Measurements from ENCODE around the gene APBA1. TPM values are rescaled to one million over a fixed set of nuclear protein-coding genes. Genes with fewer than 3 reads are reported as not detected.

Gene APBA1
- polyA plus RNA-seq, 1 of the 3 experiments (the other 2 are of a cell fraction), result 3.1 TPM

DNA sequence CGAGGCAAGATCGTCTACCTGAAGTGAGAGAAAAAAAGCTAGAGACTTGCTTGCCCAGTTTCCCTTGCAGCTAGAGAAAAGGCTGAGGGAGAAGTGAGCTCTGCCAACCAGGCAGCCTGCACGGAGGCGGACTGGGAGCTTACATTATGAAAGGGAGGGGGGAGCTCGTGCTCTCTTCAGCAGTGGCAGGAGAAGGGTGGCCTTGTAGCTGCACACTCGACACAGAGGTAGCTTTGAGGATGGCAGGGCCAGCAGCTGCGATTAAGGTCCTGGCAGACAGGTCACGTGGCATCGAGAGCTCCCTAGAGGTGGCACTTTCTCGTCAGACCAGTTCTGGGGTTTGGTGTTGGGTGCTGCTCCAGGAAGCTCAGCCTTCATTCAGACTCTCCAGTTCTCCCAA is 26.7 kb downstream of the APBA1 start:
- ChIA-PET CTCF (interaction anchor here (1.1 to 2.4 kb wide), 3 partner anchors 10 to 27 kb away, joined by 3 to 9 read pairs (median 5); partner anchors contain the start of gene APBA1), POLR2A (no interaction called here)
- H3K9ac ChIP-seq, result no peak overlapping the region
- WGBS (ENCODE audit: low lambda C conversion rate), result 76% methylated on average over 5 of the region's 10 CpGs
- H3K27ac ChIP-seq (ENCODE audit: low read depth in 2 of 2, low read length in 1 of 2), result no peak overlapping the region
- peaks cover 0 to 11% of the 10 kb centered on the region in 2 experiments for H3K36me3 ChIP-seq (replicated peaks in 1 of 2; ENCODE audit: control insufficient read depth in 1 of 2, insufficient read depth in 2 of 2, low read length in 1 of 2)
- no peaks in the 10 kb centered on the region for H4K20me1 ChIP-seq (ENCODE audit: insufficient read depth)
- H3F3A ChIP-seq (replicated peaks; ENCODE audit: insufficient read depth), result peaks cover 10% of the 10 kb centered on the region
- no peaks in the 10 kb centered on the region for H3K27me3 ChIP-seq (ENCODE audit: insufficient read depth)
- no peak for TF ChIP-seq USF1 (IDR thresholded peaks at IDR 0.05; ENCODE audit: borderline replicate concordance, low read depth)
- TF ChIP-seq, protein P1, sequence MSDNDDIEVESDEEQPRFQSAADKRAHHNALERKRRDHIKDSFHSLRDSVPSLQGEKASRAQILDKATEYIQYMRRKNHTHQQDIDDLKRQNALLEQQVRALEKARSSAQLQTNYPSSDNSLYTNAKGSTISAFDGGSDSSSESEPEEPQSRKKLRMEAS (IDR thresholded peaks at IDR 0.05; ENCODE audit: low read depth), result no peak
- TF ChIP-seq ZBTB33 (IDR thresholded peaks at IDR 0.05; ENCODE audit: borderline replicate concordance, low read depth), result no peak
- no peak for TF ChIP-seq ELF1 (IDR thresholded peaks at IDR 0.05)
- TF ChIP-seq, protein P2, sequence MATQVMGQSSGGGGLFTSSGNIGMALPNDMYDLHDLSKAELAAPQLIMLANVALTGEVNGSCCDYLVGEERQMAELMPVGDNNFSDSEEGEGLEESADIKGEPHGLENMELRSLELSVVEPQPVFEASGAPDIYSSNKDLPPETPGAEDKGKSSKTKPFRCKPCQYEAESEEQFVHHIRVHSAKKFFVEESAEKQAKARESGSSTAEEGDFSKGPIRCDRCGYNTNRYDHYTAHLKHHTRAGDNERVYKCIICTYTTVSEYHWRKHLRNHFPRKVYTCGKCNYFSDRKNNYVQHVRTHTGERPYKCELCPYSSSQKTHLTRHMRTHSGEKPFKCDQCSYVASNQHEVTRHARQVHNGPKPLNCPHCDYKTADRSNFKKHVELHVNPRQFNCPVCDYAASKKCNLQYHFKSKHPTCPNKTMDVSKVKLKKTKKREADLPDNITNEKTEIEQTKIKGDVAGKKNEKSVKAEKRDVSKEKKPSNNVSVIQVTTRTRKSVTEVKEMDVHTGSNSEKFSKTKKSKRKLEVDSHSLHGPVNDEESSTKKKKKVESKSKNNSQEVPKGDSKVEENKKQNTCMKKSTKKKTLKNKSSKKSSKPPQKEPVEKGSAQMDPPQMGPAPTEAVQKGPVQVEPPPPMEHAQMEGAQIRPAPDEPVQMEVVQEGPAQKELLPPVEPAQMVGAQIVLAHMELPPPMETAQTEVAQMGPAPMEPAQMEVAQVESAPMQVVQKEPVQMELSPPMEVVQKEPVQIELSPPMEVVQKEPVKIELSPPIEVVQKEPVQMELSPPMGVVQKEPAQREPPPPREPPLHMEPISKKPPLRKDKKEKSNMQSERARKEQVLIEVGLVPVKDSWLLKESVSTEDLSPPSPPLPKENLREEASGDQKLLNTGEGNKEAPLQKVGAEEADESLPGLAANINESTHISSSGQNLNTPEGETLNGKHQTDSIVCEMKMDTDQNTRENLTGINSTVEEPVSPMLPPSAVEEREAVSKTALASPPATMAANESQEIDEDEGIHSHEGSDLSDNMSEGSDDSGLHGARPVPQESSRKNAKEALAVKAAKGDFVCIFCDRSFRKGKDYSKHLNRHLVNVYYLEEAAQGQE (IDR thresholded peaks at IDR 0.05; ENCODE audit: low read depth, low read length), result no peak
- TF ChIP-seq TEAD4 (IDR thresholded peaks at IDR 0.05; ENCODE audit: borderline replicate concordance, insufficient read depth), result no peak
- TF ChIP-seq USF2 (IDR thresholded peaks at IDR 0.05; ENCODE audit: borderline replicate concordance, low read depth, low read length), result no peak
- no peak for TF ChIP-seq RCOR1 (IDR thresholded peaks at IDR 0.05; ENCODE audit: low read length)
- TF ChIP-seq TAF1 (IDR thresholded peaks at IDR 0.05; ENCODE audit: borderline replicate concordance, low read depth, low read length), result no peak
- no peak for TF ChIP-seq FOXM1 (IDR thresholded peaks at IDR 0.05; ENCODE audit: low read depth)
- no peak for TF ChIP-seq SIN3A (IDR thresholded peaks at IDR 0.05; ENCODE audit: borderline replicate concordance, low read depth, low read length)
- no peak for TF ChIP-seq GABPA (IDR thresholded peaks at IDR 0.05; ENCODE audit: low read depth)
- TF ChIP-seq MEF2A (IDR thresholded peaks at IDR 0.05; ENCODE audit: borderline replicate concordance, low read depth), result no peak
- TF ChIP-seq RXRA (IDR thresholded peaks at IDR 0.05; ENCODE audit: borderline replicate concordance, low read depth), result no peak
- no peak for TF ChIP-seq NFIC (IDR thresholded peaks at IDR 0.05; ENCODE audit: borderline replicate concordance)
- TF ChIP-seq FOXJ3 (CRISPR knock-in tag; IDR thresholded peaks at IDR 0.05), result no peak
- no peak for TF ChIP-seq SMC3 (IDR thresholded peaks at IDR 0.05; ENCODE audit: low read depth, low read length)
- TF ChIP-seq CTCF (IDR thresholded peaks at IDR 0.05), result no peak
- TF ChIP-seq GATA2 (CRISPR knock-in tag; IDR thresholded peaks at IDR 0.05), result no peak
- no peak for TF ChIP-seq NRF1 (IDR thresholded peaks at IDR 0.05; ENCODE audit: low read depth, low read length)
- H3K9me2 ChIP-seq, result no peaks in the 10 kb centered on the region
- no peaks in the 10 kb centered on the region; a peak in 2 of 4 replicates for H3K4me1 ChIP-seq (ENCODE audit: control insufficient read depth in 1 of 2, insufficient read depth in 2 of 2, low read depth in 1 of 2, low read length in 1 of 2)
- H3K9me3 ChIP-seq, result no peaks in the 10 kb centered on the region
- no peak for DNase-seq
- no peak overlapping the region for H3K4me2 ChIP-seq
- no peak overlapping the region for H2AFZ ChIP-seq (ENCODE audit: low read depth)
- H3K4me3 ChIP-seq (ENCODE audit: low read depth in 2 of 2, low read length in 1 of 2), result no peak overlapping the region
- 0 out of 2 replicates have a peak, but pooled peaks cover under 1% of the 10 kb centered on the region for H3K79me2 ChIP-seq (ENCODE audit: insufficient read depth)
